GM18526 (cell line): Measurements from ENCODE around the gene IFT22.

Experiments
- POLR2A ChIP-seq: IDR thresholded peaks from 3 replicates; pipeline ENCODE4 v1.6.1; 2011; ENCODE audit not compliant: insufficient read length; ENCODE audit errors: extremely low read depth

IFT22 gene

GRCh38 chr7:101321491-101322401 is at the start of gene IFT22:
Gene IFT22, minus strand, starts transcription at chr7:101321812. Its CDS starts 103 bp downstream, at chr7:101321709.
- TF ChIP-seq POLR2A = peak; percentile 69

GRCh38 chr7:101370836-101371235 is 49.2 kb upstream of the IFT22 start:
- no peak for TF ChIP-seq POLR2A

- TF ChIP-seq POLR2A = no peak
Observed at GRCh38 chr7:101368422-101369165, 47.0 kb upstream of the IFT22 start.

- no peak for TF ChIP-seq POLR2A
Observed at GRCh38 chr7:101367676-101368075, 46.1 kb upstream of the IFT22 start.

GRCh38 chr7:101365956-101366355 is 44.3 kb upstream of the IFT22 start:
- no peak for TF ChIP-seq POLR2A

GRCh38 chr7:101363734-101364374 is 42.2 kb upstream of the IFT22 start:
- no peak for TF ChIP-seq POLR2A

GRCh38 chr7:101363196-101363733 is 41.7 kb upstream of the IFT22 start:
- TF ChIP-seq POLR2A = no peak

- no peak for TF ChIP-seq POLR2A
Observed at GRCh38 chr7:101362334-101363195, 41.0 kb upstream of the IFT22 start, which contains the start of gene COL26A1. Gene COL26A1, plus strand, starts transcription at chr7:101362875. Its CDS starts 158 bp downstream, at chr7:101363033.

- TF ChIP-seq POLR2A = no peak
Observed at GRCh38 chr7:101357433-101357832, 35.8 kb upstream of the IFT22 start.

GRCh38 chr7:101352920-101353308 is 31.3 kb upstream of the IFT22 start:
- no peak for TF ChIP-seq POLR2A

GRCh38 chr7:101347477-101347876 is 25.9 kb upstream of the IFT22 start:
- no peak for TF ChIP-seq POLR2A

- no peak for TF ChIP-seq POLR2A
Observed at GRCh38 chr7:101342892-101343291, 21.3 kb upstream of the IFT22 start.

GRCh38 chr7:101340379-101340778 is 18.8 kb upstream of the IFT22 start:
- no peak for TF ChIP-seq POLR2A

GRCh38 chr7:101333912-101334311 is 12.3 kb upstream of the IFT22 start:
- no peak for TF ChIP-seq POLR2A
